HepG2 (cell line): ENCODE results near the gene GALP. TPM values are rescaled to one million over a fixed set of nuclear protein-coding genes. Genes with fewer than 3 reads are reported as not detected.

Experiments used
- ARID5B ChIP-seq: IDR thresholded peaks from 2 replicates; pipeline ENCODE4 v1.4.0; 2020; ENCODE audit warnings: mild to moderate bottlenecking, missing genetic modification reagents
- CEBPG ChIP-seq: IDR thresholded peaks from 2 replicates; pipeline ENCODE4 v1.6.1; 2016
- CREM ChIP-seq, 2 experiments: sonication (generic) in 1 of 2; formaldehyde crosslinking in 1 of 2; IDR thresholded peaks; 2 replicates each; pipeline versions ENCODE4 v1.4.0 to v1.6.1; 2016 to 2020; ENCODE audit warnings: antibody characterized with exemption in 1 of 2, mild to moderate bottlenecking in 1 of 2, missing genetic modification reagents in 1 of 2
- ELF3 ChIP-seq: IDR thresholded peaks from 2 replicates; pipeline ENCODE4 v1.6.1; 2016; ENCODE audit warnings: missing genetic modification reagents, missing compliant biosample characterization
- FOXJ3 ChIP-seq: sonication (generic); formaldehyde crosslinking; IDR thresholded peaks from 2 replicates; pipeline ENCODE4 v1.4.0; 2020; ENCODE audit warnings: missing genetic modification reagents, mild to moderate bottlenecking, borderline replicate concordance
- HDAC2 ChIP-seq: sonication (generic); formaldehyde crosslinking; IDR thresholded peaks from 2 replicates; pipeline ENCODE4 v1.4.0; 2020; ENCODE audit warnings: missing genetic modification reagents
- HMG20A ChIP-seq: IDR thresholded peaks from 2 replicates; pipeline ENCODE4 v1.6.1; 2016; ENCODE audit warnings: borderline replicate concordance
- HNF4A ChIP-seq: sonication (generic); formaldehyde crosslinking; IDR thresholded peaks from 2 replicates; pipeline ENCODE4 v1.4.0; 2020; ENCODE audit warnings: missing genetic modification reagents
- HNRNPK ChIP-seq: fragments of 200-400 bp; formaldehyde crosslinking; IDR thresholded peaks from 2 replicates; pipeline ENCODE4 v1.6.1; 2018; ENCODE audit warnings: low read length, low read depth, moderate library complexity, mild to moderate bottlenecking; ENCODE audit not compliant: poor library complexity, severe bottlenecking
- ISL2 ChIP-seq: sonication (generic); formaldehyde crosslinking; IDR thresholded peaks from 2 replicates; pipeline ENCODE4 v1.5.0; 2020; ENCODE audit warnings: missing genetic modification reagents
- KAT8 ChIP-seq: IDR thresholded peaks from 2 replicates; pipeline ENCODE4 v1.6.1; 2016; ENCODE audit warnings: missing genetic modification reagents, missing compliant biosample characterization
- MED1 ChIP-seq: sonication (generic); formaldehyde crosslinking; IDR thresholded peaks from 2 replicates; pipeline ENCODE4 v1.4.0; 2020; ENCODE audit warnings: missing genetic modification reagents
- MXD3 ChIP-seq: IDR thresholded peaks from 2 replicates; pipeline ENCODE4 v1.6.1; 2016; ENCODE audit warnings: mild to moderate bottlenecking, missing biosample characterization, missing genetic modification reagents
- NBN ChIP-seq: fragments of 450-650 bp; conservative IDR thresholded peaks from 2 replicates; pipeline ENCODE4 v1.6.1; 2017
- NR2F6 ChIP-seq, 2 experiments: IDR thresholded peaks; 2 replicates each; pipeline ENCODE4 v1.6.1; 2016; ENCODE audit warnings: antibody characterized with exemption in 1 of 2, mild to moderate bottlenecking in 1 of 2
- PAXIP1 ChIP-seq: sonication (generic); formaldehyde crosslinking; conservative IDR thresholded peaks from 2 replicates; pipeline ENCODE4 v1.4.0; 2020; ENCODE audit warnings: mild to moderate bottlenecking, missing genetic modification reagents, moderate library complexity
- RARA ChIP-seq: IDR thresholded peaks from 2 replicates; pipeline ENCODE4 v1.6.1; 2016; ENCODE audit warnings: missing genetic modification reagents, missing compliant biosample characterization
- SAP130 ChIP-seq: IDR thresholded peaks from 2 replicates; pipeline ENCODE4 v1.6.1; 2016; ENCODE audit warnings: low read depth
- SOX13 ChIP-seq, 3 experiments: fragments of 450-650 bp in 1 of 3; sonication (generic) in 1 of 3; formaldehyde crosslinking in 1 of 3; IDR thresholded peaks in 2 of 3; conservative IDR thresholded peaks in 1 of 3; 2 replicates each; pipeline versions ENCODE4 v1.5.0 to v1.6.1; 2016 to 2020; ENCODE audit warnings: antibody characterized with exemption in 1 of 3, mild to moderate bottlenecking in 1 of 3, missing compliant biosample characterization in 1 of 3, missing genetic modification reagents in 1 of 3, moderate library complexity in 1 of 3
- SOX5 ChIP-seq: IDR thresholded peaks from 2 replicates; pipeline ENCODE4 v1.6.1; 2016; ENCODE audit warnings: borderline replicate concordance
- SOX6 ChIP-seq, 2 experiments: fragments of 450-650 bp in 1 of 2; sonication (generic) in 1 of 2; formaldehyde crosslinking in 1 of 2; IDR thresholded peaks; 2 replicates each; pipeline versions ENCODE4 v1.4.0 to v1.6.1; 2017 to 2020; ENCODE audit warnings: antibody characterized with exemption in 1 of 2, mild to moderate bottlenecking in 1 of 2, missing genetic modification reagents in 1 of 2
- THAP11 ChIP-seq: IDR thresholded peaks from 2 replicates; pipeline ENCODE4 v1.6.1; 2016; ENCODE audit warnings: missing biosample characterization, missing genetic modification reagents
- polyA plus RNA-seq, 8 experiments: library from polyadenylated mRNA; depleted of rRNA in 3 of 8; stranded (reverse) in 7 of 8; unstranded in 1 of 8; fragments of >200 nt; fragmentation: Illumina TruSeq in 4 of 8; extraction: Trizol in 4 of 8; gene quantifications; 2 replicates each; pipeline versions ENCODE4 v1.2.1 to v1.2.3, GENCODE V29; 2011 to 2016; ENCODE audit warnings: low read depth in 4 of 8, missing spikeins in 1 of 8, mixed read lengths in 1 of 8; ENCODE audit not compliant: insufficient read depth in 1 of 8
- total RNA-seq, 5 experiments: library from RNA; depleted of rRNA; stranded (reverse); fragments of >200 nt; fragmentation: Illumina TruSeq; extraction: Trizol; gene quantifications; 2 replicates each; pipeline ENCODE4 v1.2.3, GENCODE V29; 2016; ENCODE audit warnings: low read depth in 1 of 5

GALP gene
- total and polyA plus RNA-seq, 2 of the 13 experiments (the other 11 are each of a cell fraction or from before 2014, with no cell fraction given): not detected

GRCh38 chr19:56138069-56138468 is 37.7 kb upstream of the GALP start (continued):
- peak; percentile 26; the same call in 1 of the 2 replicates for TF ChIP-seq HMG20A
- TF ChIP-seq MED1 (CRISPR knock-in tag): peak; percentile 39; the same call in 1 of the 2 replicates
- TF ChIP-seq HNF4A (CRISPR knock-in tag): peak; percentile 24; the same call in 1 of the 2 replicates
- TF ChIP-seq KAT8 (CRISPR knock-in tag): peak; percentile 54; the same call in 1 of the 2 replicates
- peak; percentile 69 for TF ChIP-seq THAP11
- TF ChIP-seq SOX13 (IDR thresholded peaks at IDR 0.05): no peak
- TF ChIP-seq SOX13 (CRISPR knock-in tag; conservative IDR thresholded peaks at IDR 0.05 in 1 of 2, IDR thresholded peaks at IDR 0.05 in 1 of 2): peak in 1 of 2 experiments; percentile 52; a peak in 1 of 4 replicates
- no peak for TF ChIP-seq NBN
- TF ChIP-seq SOX5 (CRISPR knock-in tag): peak; percentile 40; the same call in 1 of the 2 replicates
- TF ChIP-seq CREM (IDR thresholded peaks at IDR 0.05): peak; percentile 30; the same call in 1 of the 2 replicates
- TF ChIP-seq CREM (CRISPR knock-in tag; IDR thresholded peaks at IDR 0.05): no peak
- TF ChIP-seq ARID5B: peak; percentile 68
- TF ChIP-seq SAP130 (CRISPR knock-in tag): peak; percentile 39
- TF ChIP-seq HNRNPK: no peak
- no peak for TF ChIP-seq MXD3 (CRISPR knock-in tag)
- TF ChIP-seq RARA (CRISPR knock-in tag): 0 out of 2 replicates have a peak, but pooled peaks have one; percentile 28
- no peak for TF ChIP-seq SOX6 (IDR thresholded peaks at IDR 0.05)
- peak; percentile 15; the same call in 1 of the 2 replicates for TF ChIP-seq SOX6 (CRISPR knock-in tag; IDR thresholded peaks at IDR 0.05)
- TF ChIP-seq ELF3 (CRISPR knock-in tag): 0 out of 2 replicates have a peak, but pooled peaks have one; percentile 39
- TF ChIP-seq ISL2 (CRISPR knock-in tag): 0 out of 2 replicates have a peak, but pooled peaks have one; percentile 23
- peak; percentile 77 for TF ChIP-seq CEBPG
- TF ChIP-seq PAXIP1 (CRISPR knock-in tag): 0 out of 2 replicates have a peak, but pooled peaks have one; percentile 31
- TF ChIP-seq NR2F6 (IDR thresholded peaks at IDR 0.05): no peak
- 0 out of 2 replicates have a peak, but pooled peaks have one; percentile 16 for TF ChIP-seq NR2F6 (CRISPR knock-in tag; IDR thresholded peaks at IDR 0.05)
- peak; percentile 27; the same call in 1 of the 2 replicates for TF ChIP-seq HDAC2 (CRISPR knock-in tag)
- peak; percentile 64; the same call in 1 of the 2 replicates for TF ChIP-seq FOXJ3
